Measurements from ENCODE around the gene MEIG1.
"Not testable (repeated sequence)": the region's sequence is repeated elsewhere in the genome, so short reads cannot be mapped to it uniquely, and the experiment has no call there.

DNA sequence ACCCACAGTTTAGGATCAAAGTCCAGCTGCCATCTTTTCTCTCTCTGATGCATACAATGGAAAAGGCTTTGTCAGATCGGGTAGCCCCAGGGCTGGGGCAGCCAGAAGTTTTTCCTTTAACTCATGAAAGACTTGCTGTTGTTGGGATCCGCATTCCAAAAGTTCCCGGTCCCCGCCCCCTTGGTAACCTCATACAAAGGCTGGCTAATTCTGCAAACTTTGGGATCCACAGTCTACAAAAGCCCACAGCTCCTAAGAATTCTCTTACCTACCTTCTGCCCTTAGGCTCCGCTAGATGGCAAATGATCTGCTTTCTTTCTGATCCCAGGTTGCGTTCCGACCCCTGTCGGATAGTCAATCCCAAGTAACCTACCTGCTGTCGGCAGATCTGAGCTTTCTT, 33.1 kb downstream of the MEIG1 start:
- TF ChIP-seq, protein P1, sequence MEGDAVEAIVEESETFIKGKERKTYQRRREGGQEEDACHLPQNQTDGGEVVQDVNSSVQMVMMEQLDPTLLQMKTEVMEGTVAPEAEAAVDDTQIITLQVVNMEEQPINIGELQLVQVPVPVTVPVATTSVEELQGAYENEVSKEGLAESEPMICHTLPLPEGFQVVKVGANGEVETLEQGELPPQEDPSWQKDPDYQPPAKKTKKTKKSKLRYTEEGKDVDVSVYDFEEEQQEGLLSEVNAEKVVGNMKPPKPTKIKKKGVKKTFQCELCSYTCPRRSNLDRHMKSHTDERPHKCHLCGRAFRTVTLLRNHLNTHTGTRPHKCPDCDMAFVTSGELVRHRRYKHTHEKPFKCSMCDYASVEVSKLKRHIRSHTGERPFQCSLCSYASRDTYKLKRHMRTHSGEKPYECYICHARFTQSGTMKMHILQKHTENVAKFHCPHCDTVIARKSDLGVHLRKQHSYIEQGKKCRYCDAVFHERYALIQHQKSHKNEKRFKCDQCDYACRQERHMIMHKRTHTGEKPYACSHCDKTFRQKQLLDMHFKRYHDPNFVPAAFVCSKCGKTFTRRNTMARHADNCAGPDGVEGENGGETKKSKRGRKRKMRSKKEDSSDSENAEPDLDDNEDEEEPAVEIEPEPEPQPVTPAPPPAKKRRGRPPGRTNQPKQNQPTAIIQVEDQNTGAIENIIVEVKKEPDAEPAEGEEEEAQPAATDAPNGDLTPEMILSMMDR (IDR thresholded peaks at IDR 0.05; ENCODE audit: low read depth, low read length): not testable (repeated sequence)
- TF ChIP-seq POLR2A (IDR thresholded peaks at IDR 0.05; ENCODE audit: extremely low read depth, insufficient read length): not testable (repeated sequence)
